Middle frontal gyrus (tissue), 1 donor: ENCODE measurements around the gene AQP12B.

Experiments
- DNase-seq: peaks from one replicate; pipeline ENCODE4 v3.0.0-alpha.2; 2015; ENCODE audit warnings: low spot score; ENCODE audit errors: extremely low spot score

Gene AQP12B

GRCh38 chr2:240636563-240637115 lies 46.0 kb downstream of the AQP12B start:
- DNase-seq, result no peak

DNA sequence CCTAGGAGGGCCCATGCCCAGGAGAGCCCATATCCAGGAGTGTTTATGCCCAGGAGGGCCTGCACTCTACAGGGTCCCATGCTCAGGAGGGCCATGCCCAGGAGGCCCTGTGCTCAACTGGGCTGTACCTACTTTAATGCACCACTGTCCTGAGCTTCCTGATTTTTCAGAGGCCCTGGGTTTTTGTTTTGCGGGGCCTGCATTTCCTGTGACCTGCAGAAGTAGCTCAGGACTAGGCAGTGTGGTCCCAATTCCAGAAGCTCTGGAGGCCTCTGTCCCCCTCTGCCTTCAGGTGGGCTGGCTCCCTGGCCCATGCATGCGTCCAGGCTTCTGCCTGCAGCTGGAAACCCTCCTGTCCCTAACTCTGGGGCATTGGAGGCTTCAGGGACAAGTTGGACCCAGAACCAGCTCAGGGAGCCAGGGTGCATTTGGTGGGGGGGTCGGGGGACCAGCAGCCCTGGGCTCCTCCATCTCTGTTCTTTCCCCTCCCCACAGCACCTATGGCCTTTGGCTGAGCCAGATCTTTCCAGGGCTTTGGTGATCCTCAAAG lies 46.6 kb downstream of the AQP12B start:
- no peak for DNase-seq

DNA sequence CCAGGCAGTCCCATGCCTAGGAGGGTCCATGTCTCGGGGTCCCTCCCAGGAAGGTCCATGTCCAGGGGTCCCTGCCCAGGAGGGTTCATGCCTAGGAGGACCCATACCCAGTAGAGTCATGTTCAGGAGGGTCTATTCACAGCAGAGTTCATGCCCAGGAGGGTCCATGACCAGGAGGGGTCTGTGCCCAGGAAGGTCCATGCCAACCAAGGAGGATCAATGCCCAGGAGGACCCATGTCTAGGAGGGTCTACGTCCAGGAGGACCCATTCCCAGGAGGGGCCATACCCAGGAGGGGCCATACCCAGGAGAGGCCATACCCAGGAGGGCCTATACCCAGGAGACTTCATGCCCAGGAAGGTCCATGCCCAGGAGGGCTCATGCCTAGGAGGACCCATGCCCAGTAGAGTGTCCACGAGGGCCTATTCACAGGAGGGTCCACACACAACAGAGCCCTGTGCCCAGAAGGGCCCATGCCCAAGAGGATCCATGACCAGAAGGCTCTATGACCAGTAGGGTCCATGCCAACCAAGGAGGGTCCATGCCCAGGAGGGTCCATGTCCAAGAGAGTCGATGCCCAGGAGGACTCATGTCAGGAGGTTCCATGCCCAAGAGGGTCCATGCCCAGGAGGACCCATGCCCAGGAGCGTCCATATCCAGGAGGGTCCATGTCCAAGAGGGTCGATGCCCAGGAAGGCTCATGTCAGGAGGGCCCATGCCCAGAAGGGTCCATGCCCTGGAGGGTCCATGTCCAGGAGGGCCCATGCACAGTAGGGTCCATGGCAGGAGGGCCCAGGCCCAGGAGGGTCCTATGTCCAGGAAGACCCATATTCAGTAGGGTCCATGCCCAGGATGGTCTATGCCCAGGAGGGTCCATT lies 47.3 kb downstream of the AQP12B start:
- no peak for DNase-seq

DNA sequence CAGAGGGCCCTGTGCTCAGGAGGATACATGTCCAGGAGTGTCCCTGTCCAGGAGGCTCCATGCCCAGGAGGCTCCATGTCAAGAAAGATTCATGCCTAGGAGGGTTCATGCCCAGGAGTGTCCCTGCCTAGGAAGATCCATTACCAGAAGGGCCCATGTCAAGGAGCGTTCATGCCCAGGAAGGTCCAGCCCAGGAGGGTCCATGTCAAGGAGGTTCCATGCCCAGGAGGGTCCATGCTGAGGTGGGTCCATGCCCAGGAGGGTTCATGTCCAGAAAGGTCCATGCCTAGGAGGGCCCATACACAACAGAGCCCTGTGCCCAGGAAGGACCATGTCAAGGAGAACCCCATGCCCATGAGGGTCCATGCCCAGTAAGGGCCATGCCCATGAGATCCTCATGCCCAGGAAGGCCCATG lies 50.4 kb downstream of the AQP12B start:
- no peak for DNase-seq

GRCh38 chr2:240631548-240632305 lies 51.0 kb downstream of the AQP12B start:
- DNase-seq, result no peak

DNA sequence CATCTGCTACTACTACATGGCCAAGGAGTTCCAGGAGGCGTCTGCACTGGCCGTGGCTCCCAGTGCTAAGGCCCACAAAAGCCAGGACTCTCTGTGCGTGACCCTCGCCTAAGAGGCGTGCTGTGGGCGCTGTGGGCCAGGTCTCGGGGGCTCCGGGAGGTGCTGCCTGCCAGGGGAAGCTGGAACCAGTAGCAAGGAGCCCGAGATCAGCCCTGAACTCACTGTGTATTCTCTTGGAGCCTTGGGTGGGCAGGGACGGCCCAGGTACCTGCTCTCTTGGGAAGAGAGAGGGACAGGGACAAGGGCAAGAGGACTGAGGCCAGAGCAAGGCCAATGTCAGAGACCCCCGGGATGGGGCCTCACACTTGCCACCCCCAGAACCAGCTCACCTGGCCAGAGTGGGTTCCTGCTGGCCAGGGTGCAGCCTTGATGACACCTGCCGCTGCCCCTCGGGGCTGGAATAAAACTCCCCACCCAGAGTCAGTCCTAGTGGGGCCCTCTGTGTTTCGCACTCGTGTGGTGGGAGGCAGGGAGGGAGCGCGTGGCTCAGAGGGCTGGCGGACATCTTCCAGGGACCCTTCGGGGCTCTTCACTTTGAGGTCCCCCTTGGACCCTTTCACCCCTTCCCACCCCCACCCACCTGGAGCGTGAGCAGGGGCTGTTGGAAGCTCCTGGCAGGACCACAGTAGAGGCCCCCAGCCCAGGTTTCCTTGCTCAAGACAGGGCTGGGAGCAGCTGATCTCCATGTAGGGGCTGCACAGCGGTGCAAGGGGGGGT lies 51.7 kb downstream of the AQP12B start:
- no peak for DNase-seq

DNA sequence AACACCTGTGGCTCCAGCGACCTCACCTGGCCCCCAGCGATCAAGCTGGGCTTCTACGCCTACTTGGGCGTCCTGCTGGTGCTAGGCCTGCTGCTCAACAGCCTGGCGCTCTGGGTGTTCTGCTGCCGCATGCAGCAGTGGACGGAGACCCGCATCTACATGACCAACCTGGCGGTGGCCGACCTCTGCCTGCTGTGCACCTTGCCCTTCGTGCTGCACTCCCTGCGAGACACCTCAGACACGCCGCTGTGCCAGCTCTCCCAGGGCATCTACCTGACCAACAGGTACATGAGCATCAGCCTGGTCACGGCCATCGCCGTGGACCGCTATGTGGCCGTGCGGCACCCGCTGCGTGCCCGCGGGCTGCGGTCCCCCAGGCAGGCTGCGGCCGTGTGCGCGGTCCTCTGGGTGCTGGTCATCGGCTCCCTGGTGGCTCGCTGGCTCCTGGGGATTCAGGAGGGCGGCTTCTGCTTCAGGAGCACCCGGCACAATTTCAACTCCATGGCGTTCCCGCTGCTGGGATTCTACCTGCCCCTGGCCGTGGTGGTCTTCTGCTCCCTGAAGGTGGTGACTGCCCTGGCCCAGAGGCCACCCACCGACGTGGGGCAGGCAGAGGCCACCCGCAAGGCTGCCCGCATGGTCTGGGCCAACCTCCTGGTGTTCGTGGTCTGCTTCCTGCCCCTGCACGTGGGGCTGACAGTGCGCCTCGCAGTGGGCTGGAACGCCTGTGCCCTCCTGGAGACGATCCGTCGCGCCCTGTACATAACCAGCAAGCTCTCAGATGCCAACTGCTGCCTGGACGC lies 52.5 kb downstream of the AQP12B start:
- DNase-seq, result no peak

DNA sequence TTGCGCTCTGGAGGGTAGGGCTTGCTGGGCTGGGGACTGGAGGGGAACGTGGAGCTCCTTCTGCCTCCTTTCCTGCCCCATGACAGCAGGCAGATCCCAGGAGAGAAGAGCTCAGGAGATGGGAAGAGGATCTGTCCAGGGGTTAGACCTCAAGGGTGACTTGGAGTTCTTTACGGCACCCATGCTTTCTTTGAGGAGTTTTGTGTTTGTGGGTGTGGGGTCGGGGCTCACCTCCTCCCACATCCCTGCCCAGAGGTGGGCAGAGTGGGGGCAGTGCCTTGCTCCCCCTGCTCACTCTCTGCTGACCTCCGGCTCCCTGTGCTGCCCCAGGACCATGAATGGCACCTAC lies 53.1 kb downstream of the AQP12B start:
- DNase-seq, result no peak

- no peak for DNase-seq
Measured at GRCh38 chr2:240628808-240629618, 53.7 kb downstream of the AQP12B start.

DNA sequence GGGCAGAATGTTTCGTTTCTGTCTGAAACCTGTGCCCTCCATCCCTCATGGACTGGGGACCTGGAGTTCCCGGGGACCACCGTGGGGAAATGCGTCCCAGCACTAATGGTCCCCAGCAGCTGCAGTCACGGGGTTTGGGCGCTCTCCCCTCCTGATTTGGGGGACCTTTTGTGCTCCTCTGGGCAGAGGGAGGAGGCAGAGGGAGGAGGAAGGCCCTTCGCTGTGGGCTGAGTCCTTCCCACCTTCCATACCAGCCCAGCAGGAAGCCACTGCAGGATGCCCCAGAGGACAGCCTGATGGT lies 54.2 kb downstream of the AQP12B start:
- no peak for DNase-seq

- DNase-seq, result no peak
Measured at GRCh38 chr2:240627736-240628506, 54.8 kb downstream of the AQP12B start.

DNA sequence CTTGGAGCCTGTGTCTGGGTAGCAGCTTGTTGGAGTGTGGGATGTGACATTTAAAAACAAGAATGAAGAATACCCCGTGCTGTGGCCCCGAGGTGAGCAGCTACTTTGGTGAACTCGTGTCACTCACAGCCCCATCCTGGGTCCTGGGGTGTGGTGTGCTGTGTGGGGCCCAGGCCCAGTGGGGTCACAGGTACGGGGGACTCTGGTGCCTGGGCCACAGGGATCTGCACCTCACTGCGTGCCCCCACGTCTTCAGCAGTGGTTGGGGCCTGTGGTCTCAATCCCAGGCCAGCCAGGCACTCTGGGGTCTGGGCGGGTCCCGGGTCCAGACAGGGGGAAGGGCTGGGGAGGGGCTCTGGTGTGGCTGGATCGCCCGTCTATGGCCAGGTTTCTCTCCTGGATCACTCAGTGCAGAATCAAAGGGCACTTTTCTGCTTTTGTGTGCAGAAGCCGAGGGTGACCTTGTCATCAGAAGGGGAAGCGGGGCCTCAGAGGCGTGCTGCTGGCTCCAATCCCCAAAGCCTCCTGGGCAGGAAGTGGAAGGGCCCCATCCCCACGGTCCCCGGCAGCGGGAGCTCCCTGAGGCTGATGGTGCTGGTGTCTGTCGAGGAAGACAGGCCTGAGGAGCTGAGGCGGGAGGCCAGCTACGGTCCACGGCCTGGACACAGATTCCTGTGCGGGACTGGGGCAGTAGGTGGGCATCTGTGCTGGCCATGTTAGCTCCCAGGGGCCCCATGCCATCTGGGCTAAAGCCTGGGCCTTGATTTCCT lies 56.0 kb downstream of the AQP12B start:
- no peak for DNase-seq
